SU-DHL-6 (cell line): ENCODE data around the gene STK39.

ENCODE experiments used
- H2AFZ ChIP-seq: fragments of 200-600 bp; sonication (generic); 2 replicates; pipeline ENCODE4 v1.6.1; 2014; ENCODE audit warnings: low read depth, mild to moderate bottlenecking, moderate library complexity, mixed read lengths, antibody characterized with exemption, low read length; ENCODE audit not compliant: severe bottlenecking
- H3F3A ChIP-seq: fragments of 200-600 bp; shearing (Covaris generic); 2 replicates; pipeline ENCODE4 v1.6.0; 2016; ENCODE audit warnings: antibody characterized with exemption, mild to moderate bottlenecking; ENCODE audit not compliant: insufficient read depth
- H3K27ac ChIP-seq: fragments of 200-600 bp; sonication (generic); 2 replicates; pipeline ENCODE4 v1.5.1; 2016; ENCODE audit warnings: low read depth, mild to moderate bottlenecking, low read length, moderate library complexity, mixed read lengths
- H3K27me3 ChIP-seq: fragments of 200-600 bp; sonication (generic), shearing (Covaris generic); 2 replicates; pipeline ENCODE4 v1.6.0; 2014; ENCODE audit warnings: mild to moderate bottlenecking, low read length
- H3K36me3 ChIP-seq: fragments of 200-600 bp; sonication (generic); 2 replicates; pipeline ENCODE4 v1.6.1; 2014; ENCODE audit warnings: mild to moderate bottlenecking, low read length, mixed read lengths
- H3K4me2 ChIP-seq: fragments of 300-600, 200-600 bp; shearing (Covaris generic), sonication (generic); 2 replicates; pipeline ENCODE4 v1.6.0; 2014; ENCODE audit warnings: low read length, low read depth, mild to moderate bottlenecking; ENCODE audit not compliant: poor library complexity, severe bottlenecking
- H3K4me3 ChIP-seq: fragments of 200-600 bp; sonication (generic); 2 replicates; pipeline ENCODE4 v1.5.1; 2014; ENCODE audit warnings: antibody characterized with exemption, low read length, mild to moderate bottlenecking, mixed read lengths; ENCODE audit not compliant: insufficient read depth, poor library complexity, severe bottlenecking
- H3K79me2 ChIP-seq: fragments of 200-600 bp; sonication (generic); 2 replicates; pipeline ENCODE4 v1.6.1; 2014; ENCODE audit warnings: mild to moderate bottlenecking, low read length, moderate library complexity; ENCODE audit not compliant: insufficient read depth
- H3K9ac ChIP-seq: fragments of 200-600 bp; sonication (generic); 2 replicates; pipeline ENCODE4 v1.7.0; 2014; ENCODE audit warnings: mild to moderate bottlenecking, low read length
- H3K9me2 ChIP-seq: fragments of 200-600 bp; sonication (generic); replicated peaks from 2 replicates; pipeline ENCODE4 v1.6.1; 2014; ENCODE audit warnings: low read length; ENCODE audit not compliant: insufficient read depth
- H3K9me3 ChIP-seq: fragments of 200-600 bp; sonication (generic); 2 replicates; pipeline ENCODE4 v1.6.1; 2014; ENCODE audit warnings: low read length, mixed read lengths; ENCODE audit not compliant: insufficient read depth
- H4K20me1 ChIP-seq: fragments of 200-600 bp; sonication (generic); 2 replicates; pipeline ENCODE4 v1.6.1; 2014; ENCODE audit warnings: low read depth, mild to moderate bottlenecking, antibody characterized with exemption, low read length, moderate library complexity, mixed read lengths
- CTCF ChIP-seq: fragments of 200-600 bp; sonication (generic); IDR thresholded peaks from one replicate; pipeline ENCODE4 v1.5.1; 2017; ENCODE audit warnings: antibody characterized with exemption, mild to moderate bottlenecking, low read length, moderate library complexity; ENCODE audit not compliant: insufficient read depth, poor library complexity, severe bottlenecking
- EZH2phosphoT487 ChIP-seq: fragments of 200-600 bp; sonication (generic), shearing (Covaris generic); conservative IDR thresholded peaks from 2 replicates; pipeline ENCODE4 v1.6.1; 2018; ENCODE audit warnings: mild to moderate bottlenecking, antibody characterized with exemption, low read length, moderate library complexity, mixed read lengths

The STK39 gene

GRCh38 chr2:168058675-168059074 lies 188.7 kb downstream of the STK39 start:
- Histone ChIP-seq H3K79me2 (no peaks in the 10 kb centered on the region), H3K27me3 (no peaks in the 10 kb centered on the region), H2AFZ (no peak overlapping the region), H3K4me3 (no peak overlapping the region), H3K9ac (no peak overlapping the region), H3K36me3 (no peaks in the 10 kb centered on the region), H4K20me1 (no peaks in the 10 kb centered on the region), H3K4me2 (no peak overlapping the region), H3K9me2 (no peaks in the 10 kb centered on the region), H3K9me3 (no peaks in the 10 kb centered on the region), H3F3A (no peaks in the 10 kb centered on the region), H3K27ac (no peak overlapping the region)
- TF ChIP-seq CTCF (no peak), EZH2phosphoT487 (no peak)

GRCh38 chr2:168056242-168056787 lies 191.1 kb downstream of the STK39 start:
- H3K9ac ChIP-seq = no peak overlapping the region
- no peaks in the 10 kb centered on the region for H3K79me2 ChIP-seq
- H3K27ac ChIP-seq = no peak overlapping the region
- no peaks in the 10 kb centered on the region for H3F3A ChIP-seq
- no peaks in the 10 kb centered on the region for H3K27me3 ChIP-seq
- no peaks in the 10 kb centered on the region for H4K20me1 ChIP-seq
- H3K4me3 ChIP-seq = no peak overlapping the region
- no peaks in the 10 kb centered on the region for H3K9me3 ChIP-seq
- TF ChIP-seq EZH2phosphoT487 (no peak), CTCF (no peak)
- H3K36me3 ChIP-seq = no peaks in the 10 kb centered on the region
- no peak overlapping the region for H3K4me2 ChIP-seq
- no peak overlapping the region for H2AFZ ChIP-seq
- H3K9me2 ChIP-seq = no peaks in the 10 kb centered on the region

- Histone ChIP-seq H3K27me3 (no peaks in the 10 kb centered on the region), H4K20me1 (no peaks in the 10 kb centered on the region), H3K9me3 (no peaks in the 10 kb centered on the region), H3K27ac (no peak overlapping the region), H3K79me2 (no peaks in the 10 kb centered on the region), H3K36me3 (no peaks in the 10 kb centered on the region), H3K4me2 (no peak overlapping the region), H3K9ac (no peak overlapping the region), H3F3A (no peaks in the 10 kb centered on the region), H2AFZ (no peak overlapping the region), H3K9me2 (no peaks in the 10 kb centered on the region), H3K4me3 (no peak overlapping the region)
- TF ChIP-seq EZH2phosphoT487 (no peak), CTCF (no peak)
Observed at GRCh38 chr2:168054657-168055056, 192.7 kb downstream of the STK39 start.

GRCh38 chr2:168053676-168054075 lies 193.7 kb downstream of the STK39 start:
- H3K9me3 ChIP-seq = no peaks in the 10 kb centered on the region
- no peaks in the 10 kb centered on the region for H3F3A ChIP-seq
- H3K9ac ChIP-seq = no peak overlapping the region
- no peaks in the 10 kb centered on the region for H4K20me1 ChIP-seq
- no peak overlapping the region for H3K4me3 ChIP-seq
- H3K27me3 ChIP-seq = no peaks in the 10 kb centered on the region
- H3K79me2 ChIP-seq = no peaks in the 10 kb centered on the region
- no peaks in the 10 kb centered on the region for H3K9me2 ChIP-seq
- H3K4me2 ChIP-seq = no peak overlapping the region
- no peak for TF ChIP-seq CTCF
- TF ChIP-seq EZH2phosphoT487 = no peak
- no peak overlapping the region for H2AFZ ChIP-seq
- no peaks in the 10 kb centered on the region for H3K36me3 ChIP-seq
- H3K27ac ChIP-seq = no peak overlapping the region
